ENCODE measurements around the gene KIF3C. TPM values are rescaled to one million over a fixed set of nuclear protein-coding genes. Genes with fewer than 3 reads are reported as not detected.

KIF3C gene
- total RNA-seq, 1 experiment from 2014 or later: 41.4 TPM

DNA sequence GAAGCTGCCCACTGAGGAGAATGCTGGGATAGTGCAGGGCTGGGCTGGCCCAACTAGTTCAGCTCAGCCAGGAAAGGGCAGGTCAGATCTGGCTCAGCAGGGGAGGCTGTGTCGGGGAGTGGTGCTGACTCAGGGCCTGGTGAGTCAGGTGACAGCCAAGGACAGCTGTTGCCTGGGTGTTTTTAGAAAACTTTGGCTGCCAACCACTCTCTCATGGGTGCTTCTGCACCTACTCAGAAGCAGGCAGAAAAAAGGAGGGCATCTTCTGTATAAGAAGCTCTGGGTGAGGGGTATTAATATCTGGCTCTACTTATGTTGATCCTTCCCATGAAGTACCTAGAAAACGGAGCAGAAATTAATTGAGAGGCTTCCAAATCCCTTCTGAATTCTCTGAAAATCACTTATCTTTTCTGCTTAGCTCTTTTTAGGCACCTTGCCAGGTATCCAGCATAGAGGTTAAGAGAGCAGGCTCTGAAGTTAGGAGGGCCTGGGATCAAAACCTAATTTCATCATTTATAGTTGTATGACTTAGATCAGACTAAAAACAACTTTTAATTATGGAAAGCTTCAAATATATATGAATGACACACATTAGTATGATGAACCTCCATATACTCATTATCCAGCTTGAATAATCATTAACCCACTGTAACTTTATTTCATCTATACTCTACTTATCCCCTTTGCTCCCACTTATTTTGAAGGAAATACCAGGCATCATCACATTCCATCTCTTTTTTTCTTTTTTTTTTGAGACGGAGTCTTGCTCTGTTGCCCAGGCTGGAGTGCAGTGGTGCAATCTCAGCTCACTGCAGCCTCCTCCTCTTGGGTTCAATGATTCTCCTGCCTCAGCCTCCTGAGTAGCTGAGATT, 36.1 kb upstream of the KIF3C start:
- Histone ChIP-seq H4K20me1 (ENCODE audit: control insufficient read depth, insufficient read depth, insufficient read length) (no peaks in the 10 kb centered on the region), H3K9me3 (ENCODE audit: control insufficient read depth, low read depth, low read length) (no peaks in the 10 kb centered on the region), H3K4me2 (ENCODE audit: insufficient read depth, insufficient read length, low read length) (no peak overlapping the region), H3K27ac (ENCODE audit: insufficient read length, low read depth, low read length) (no peak overlapping the region), H4K91ac (ENCODE audit: insufficient read length, low read depth, low read length) (no peak overlapping the region), H2BK120ac (ENCODE audit: low read depth, low read length, poor library complexity, severe bottlenecking) (no peak overlapping the region), H3K4ac (ENCODE audit: low read depth, low read length) (no peak overlapping the region), H3K23me2 (ENCODE audit: insufficient read length, low read depth, low read length, poor library complexity, severe bottlenecking) (no peaks in the 10 kb centered on the region), H2BK20ac (ENCODE audit: low read depth, low read length, poor library complexity, severe bottlenecking) (no peak overlapping the region), H3T11ph (ENCODE audit: low read length) (no peak overlapping the region), H3K23ac (ENCODE audit: insufficient read length, low read depth, low read length) (no peak overlapping the region), H2BK12ac (ENCODE audit: insufficient read length, low read depth, low read length) (no peak overlapping the region), H4K8ac (replicated peaks; ENCODE audit: insufficient read length, low read depth, low read length) (no peak overlapping the region), H2BK15ac (ENCODE audit: low read depth, low read length) (no peak overlapping the region), H3K79me1 (ENCODE audit: insufficient read depth, low read depth, low read length, poor library complexity, severe bottlenecking) (no peaks in the 10 kb centered on the region), H3K27me3 (ENCODE audit: insufficient read depth, low read length) (no peaks in the 10 kb centered on the region), H3K18ac (ENCODE audit: insufficient read length, low read depth, low read length) (no peak overlapping the region), H4K5ac (ENCODE audit: insufficient read length, low read depth, low read length) (no peak overlapping the region), H3K79me2 (ENCODE audit: insufficient read depth, low read length) (no peaks in the 10 kb centered on the region), H3K4me1 (ENCODE audit: insufficient read depth, low read length) (peaks cover 4% of the 10 kb centered on the region; the same call in 1 of the 2 replicates), H3K9ac (ENCODE audit: extremely low read depth, insufficient read length, low read length) (no peak overlapping the region), H2AFZ (ENCODE audit: low read length) (no peak overlapping the region), H3K14ac (ENCODE audit: insufficient read depth, low read length) (no peak overlapping the region), H2BK5ac (ENCODE audit: insufficient read length, low read length) (no peak overlapping the region), H3K56ac (ENCODE audit: insufficient read length, low read depth, low read length) (no peak overlapping the region), H2AK5ac (ENCODE audit: insufficient read length, low read length) (no peak overlapping the region)
- TF ChIP-seq, protein P1, sequence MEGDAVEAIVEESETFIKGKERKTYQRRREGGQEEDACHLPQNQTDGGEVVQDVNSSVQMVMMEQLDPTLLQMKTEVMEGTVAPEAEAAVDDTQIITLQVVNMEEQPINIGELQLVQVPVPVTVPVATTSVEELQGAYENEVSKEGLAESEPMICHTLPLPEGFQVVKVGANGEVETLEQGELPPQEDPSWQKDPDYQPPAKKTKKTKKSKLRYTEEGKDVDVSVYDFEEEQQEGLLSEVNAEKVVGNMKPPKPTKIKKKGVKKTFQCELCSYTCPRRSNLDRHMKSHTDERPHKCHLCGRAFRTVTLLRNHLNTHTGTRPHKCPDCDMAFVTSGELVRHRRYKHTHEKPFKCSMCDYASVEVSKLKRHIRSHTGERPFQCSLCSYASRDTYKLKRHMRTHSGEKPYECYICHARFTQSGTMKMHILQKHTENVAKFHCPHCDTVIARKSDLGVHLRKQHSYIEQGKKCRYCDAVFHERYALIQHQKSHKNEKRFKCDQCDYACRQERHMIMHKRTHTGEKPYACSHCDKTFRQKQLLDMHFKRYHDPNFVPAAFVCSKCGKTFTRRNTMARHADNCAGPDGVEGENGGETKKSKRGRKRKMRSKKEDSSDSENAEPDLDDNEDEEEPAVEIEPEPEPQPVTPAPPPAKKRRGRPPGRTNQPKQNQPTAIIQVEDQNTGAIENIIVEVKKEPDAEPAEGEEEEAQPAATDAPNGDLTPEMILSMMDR (conservative IDR thresholded peaks at IDR 0.05): no peak
- Mint-ChIP-seq H3K36me3 (ENCODE audit: insufficient read depth in 1 of 3, low read depth in 3 of 3) (no peaks in the 10 kb centered on the region), H3K27me3 (ENCODE audit: low read depth) (no peaks in the 10 kb centered on the region; the same call in 1 of the 2 replicates), H3K4me1 (peaks cover 7 to 11% of the 10 kb centered on the region in 2 experiments), H3K9me3 (no peaks in the 10 kb centered on the region), H3K27ac (peak overlapping the region in 1 of 3 experiments; percentile 30; a peak in 2 of 7 replicates), H3K4me3 (no peak overlapping the region)
- no CpG with 5 or more reads among the region's 3 CpGs for WGBS (ENCODE audit: extremely low coverage, insufficient read length, low lambda C conversion rate)
- peak; percentile 79 for DNase-seq
